Caco-2 (cell line): ENCODE data around the gene RAB27B. TPM values are rescaled to one million over a fixed set of nuclear protein-coding genes. Genes with fewer than 3 reads are reported as not detected.

Experiments
- BruUV-seq: library from RNA; stranded (reverse); fragments of 400-500 nt; replicated peaks from 2 replicates; lab custom pipeline; 2021; lab: Mats Ljungman, UMichigan
- CTCF ChIA-PET: fragments of 300-600 bp; sonication (Branson Sonifier 250); formaldehyde crosslinking; loops from one replicate; lab custom pipeline; 2022; ENCODE audit warnings: antibody characterized with exemption; lab: Charles Lee
- POLR2A ChIA-PET: fragments of 300-600 bp; sonication (Branson Sonifier 250); formaldehyde crosslinking; loops from one replicate; lab custom pipeline; 2022; ENCODE audit warnings: antibody characterized with exemption; lab: Charles Lee
- DNase-seq, 2 experiments: peaks; one replicate each; pipeline versions ENCODE4 v3.0.0 to v3.0.0-alpha.2; 2020 to 2022
- H3K27me3 ChIP-seq: replicated peaks from 2 replicates; pipeline ENCODE4 v1.6.0; 2011; ENCODE audit warnings: low read length; ENCODE audit not compliant: control insufficient read depth, insufficient read depth
- H3K36me3 ChIP-seq: 2 replicates; pipeline ENCODE4 v1.5.1; 2011; ENCODE audit warnings: low read length; ENCODE audit not compliant: control insufficient read depth, insufficient read depth
- H3K4me1 ChIP-seq: fragments of 250-450 bp; sonication (Bioruptor Pico); 2 replicates; pipeline ENCODE4 v1.5.1; 2020; ENCODE audit warnings: mild to moderate bottlenecking
- H3K4me3 ChIP-seq: 2 replicates; pipeline ENCODE4 v1.5.1; 2011; ENCODE audit warnings: low read depth, mild to moderate bottlenecking, control low read depth, low read length
- H3K9me3 ChIP-seq: fragments of 250-450 bp; sonication (Bioruptor Pico); 2 replicates; pipeline ENCODE4 v1.5.1; 2020; ENCODE audit warnings: mild to moderate bottlenecking, moderate library complexity
- H3K27ac Mint-ChIP-seq: one replicate; pipeline ENCODE4 v1.8.0; 2022; ENCODE audit warnings: mixed read lengths; ENCODE audit not compliant: unreplicated experiment
- H3K27me3 Mint-ChIP-seq: one replicate; pipeline ENCODE4 v1.8.0; 2022; ENCODE audit warnings: mixed read lengths; ENCODE audit not compliant: insufficient read depth, unreplicated experiment
- H3K36me3 Mint-ChIP-seq: one replicate; pipeline ENCODE4 v1.8.0; 2022; ENCODE audit warnings: mild to moderate bottlenecking, mixed read lengths; ENCODE audit not compliant: insufficient read depth, unreplicated experiment
- H3K4me1 Mint-ChIP-seq: one replicate; pipeline ENCODE4 v1.8.0; 2022; ENCODE audit warnings: low read depth, mixed read lengths; ENCODE audit not compliant: unreplicated experiment
- H3K4me3 Mint-ChIP-seq: one replicate; pipeline ENCODE4 v1.8.0; 2022; ENCODE audit warnings: mild to moderate bottlenecking, moderate library complexity, mixed read lengths; ENCODE audit not compliant: unreplicated experiment
- H3K9me3 Mint-ChIP-seq: one replicate; pipeline ENCODE4 v1.8.0; 2022; ENCODE audit warnings: mixed read lengths; ENCODE audit not compliant: unreplicated experiment
- CTCF ChIP-seq, 2 experiments: fragments of 200-600 bp in 1 of 2; IDR thresholded peaks; 1 replicate in 1 of 2; 2 replicates in 1 of 2; pipeline versions ENCODE4 v1.5.1 to v1.8.0; 2011 to 2022; ENCODE audit warnings: antibody characterized with exemption in 1 of 2, control low read depth in 1 of 2, inconsistent platforms in 1 of 2, low read depth in 1 of 2, low read length in 1 of 2, mild to moderate bottlenecking in 1 of 2, moderate library complexity in 1 of 2; ENCODE audit not compliant: insufficient read depth in 1 of 2, severe bottlenecking in 1 of 2, unreplicated experiment in 1 of 2
- intact Hi-C: fragments of 100-400 bp; cut with micrococcal nuclease; formaldehyde crosslinking; loops from one replicate; pipeline ENCODE4 v1.10.0; 2022; ENCODE audit not compliant: unreplicated experiment
- total RNA-seq: library from RNA; stranded (reverse); gene quantifications from 2 replicates; pipeline ENCODE4 v1.2.3, GENCODE V29; 2022

RAB27B gene
- total RNA-seq, 1 experiment from 2014 or later, result 0.32 TPM

DNA sequence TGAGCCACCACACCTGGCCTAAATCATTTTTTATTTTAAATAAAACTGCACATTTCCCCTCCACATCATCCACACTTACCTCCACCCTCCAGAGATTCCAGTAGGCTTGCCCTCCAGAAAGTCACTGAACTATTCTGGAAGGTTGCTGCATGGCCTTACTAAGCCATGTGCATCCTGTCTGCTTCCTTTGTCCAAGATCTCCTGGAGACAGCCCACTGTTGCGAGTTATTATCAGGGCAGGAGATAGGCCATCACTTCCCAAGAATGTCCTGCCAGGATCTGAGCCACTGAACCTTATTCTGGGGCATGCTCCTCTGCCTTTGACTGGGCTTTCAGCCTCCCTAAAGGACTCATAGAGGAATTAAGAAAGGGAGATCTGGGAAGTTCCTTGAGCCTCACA, 104.2 kb downstream of the RAB27B start:
- intact Hi-C loops, result no loop called here
- no TSS peak for BruUV-seq
- H3K27me3 ChIP-seq, result no peaks in the 10 kb centered on the region
- no peaks in the 10 kb centered on the region for H3K4me1 ChIP-seq
- no peak for TF ChIP-seq CTCF (IDR thresholded peaks at IDR 0.05; ENCODE audit: insufficient read depth in 1 of 2, low read depth in 1 of 2, low read length in 1 of 2, severe bottlenecking in 1 of 2, unreplicated experiment in 1 of 2)
- no peaks in the 10 kb centered on the region for H3K4me1 Mint-ChIP-seq
- H3K36me3 ChIP-seq, result no peaks in the 10 kb centered on the region; the same call in 1 of the 2 replicates
- ChIA-PET POLR2A (no interaction called here), CTCF (no interaction called here)
- H3K27ac Mint-ChIP-seq, result no peak overlapping the region
- DNase-seq, result no peak
- no peak overlapping the region for H3K4me3 Mint-ChIP-seq
- H3K36me3 Mint-ChIP-seq, result peaks cover 21% of the 10 kb centered on the region
- H3K9me3 Mint-ChIP-seq, result no peaks in the 10 kb centered on the region
- no peaks in the 10 kb centered on the region for H3K9me3 ChIP-seq
- H3K27me3 Mint-ChIP-seq, result no peaks in the 10 kb centered on the region
- H3K4me3 ChIP-seq, result no peak overlapping the region

DNA sequence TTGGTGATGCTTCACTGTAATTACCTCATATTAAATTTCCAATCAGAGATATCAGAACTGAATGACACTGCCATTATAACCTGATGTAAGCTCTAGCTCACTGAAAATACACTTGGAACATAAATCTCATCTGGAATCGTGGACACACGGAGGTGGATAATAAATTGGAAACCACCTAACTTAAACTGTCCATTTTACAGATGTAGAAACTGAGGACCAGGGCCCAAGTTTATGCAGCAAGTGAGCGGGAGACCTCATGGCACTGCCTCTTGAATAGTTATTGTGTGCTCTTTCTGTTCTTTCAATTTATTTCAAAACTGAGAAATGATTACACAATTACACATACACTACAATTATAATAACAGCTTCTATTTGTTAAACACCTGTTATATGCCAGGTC, 110.2 kb downstream of the RAB27B start:
- no peak overlapping the region for H3K27ac Mint-ChIP-seq
- H3K27me3 Mint-ChIP-seq, result no peaks in the 10 kb centered on the region
- no peak for DNase-seq
- H3K9me3 Mint-ChIP-seq, result no peaks in the 10 kb centered on the region
- TF ChIP-seq CTCF (IDR thresholded peaks at IDR 0.05; ENCODE audit: insufficient read depth in 1 of 2, low read depth in 1 of 2, low read length in 1 of 2, severe bottlenecking in 1 of 2, unreplicated experiment in 1 of 2), result no peak
- intact Hi-C loops, result no loop called here
- POLR2A ChIA-PET, result no interaction called here
- Histone ChIP-seq H3K4me1 (no peaks in the 10 kb centered on the region), H3K27me3 (no peaks in the 10 kb centered on the region), H3K36me3 (no peaks in the 10 kb centered on the region; the same call in 1 of the 2 replicates), H3K4me3 (no peak overlapping the region), H3K9me3 (no peaks in the 10 kb centered on the region)
- H3K36me3 Mint-ChIP-seq, result peaks cover 16% of the 10 kb centered on the region
- CTCF ChIA-PET, result no interaction called here
- no TSS peak for BruUV-seq
- no peaks in the 10 kb centered on the region for H3K4me1 Mint-ChIP-seq
- H3K4me3 Mint-ChIP-seq, result no peak overlapping the region

DNA sequence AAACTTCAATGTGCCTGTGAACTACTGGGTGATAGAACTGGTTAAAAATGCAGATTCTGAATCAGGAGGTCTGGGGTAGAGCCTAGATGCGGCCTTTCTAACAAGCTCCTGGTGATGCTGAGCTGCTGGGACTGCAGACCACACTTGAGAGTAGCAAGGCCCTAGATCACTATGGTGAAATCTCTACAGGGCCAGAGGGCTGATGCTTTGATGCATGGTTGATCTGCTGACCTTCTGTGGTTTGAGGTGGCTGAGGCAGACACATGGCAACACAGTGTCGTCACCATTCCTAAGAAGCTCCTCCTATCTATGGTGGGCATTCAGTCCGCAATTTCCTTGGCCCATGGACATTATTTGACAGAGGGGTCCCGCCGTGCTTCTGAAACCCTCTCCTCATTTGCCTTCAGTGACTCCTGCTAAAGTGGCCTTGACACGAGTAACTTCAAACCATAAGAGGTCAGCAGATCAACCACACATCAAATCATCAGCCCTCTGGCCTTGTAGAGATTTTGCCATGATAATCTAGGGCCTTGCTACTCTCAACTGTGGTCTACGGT, 111.2 kb downstream of the RAB27B start:
- Mint-ChIP-seq H3K27ac (no peak overlapping the region), H3K4me3 (no peak overlapping the region), H3K4me1 (no peaks in the 10 kb centered on the region), H3K9me3 (no peaks in the 10 kb centered on the region), H3K27me3 (no peaks in the 10 kb centered on the region), H3K36me3 (peaks cover 12% of the 10 kb centered on the region)
- Histone ChIP-seq H3K9me3 (no peaks in the 10 kb centered on the region), H3K27me3 (no peaks in the 10 kb centered on the region), H3K4me1 (no peaks in the 10 kb centered on the region), H3K36me3 (no peaks in the 10 kb centered on the region; the same call in 1 of the 2 replicates), H3K4me3 (no peak overlapping the region)
- no peak for DNase-seq
- BruUV-seq, result no TSS peak
- no peak for TF ChIP-seq CTCF (IDR thresholded peaks at IDR 0.05; ENCODE audit: insufficient read depth in 1 of 2, low read depth in 1 of 2, low read length in 1 of 2, severe bottlenecking in 1 of 2, unreplicated experiment in 1 of 2)
- ChIA-PET POLR2A (no interaction called here), CTCF (no interaction called here)
- intact Hi-C loops, result no loop called here
